ENCODE measurements around the gene PNLIPRP2.

PNLIPRP2 gene

DNA sequence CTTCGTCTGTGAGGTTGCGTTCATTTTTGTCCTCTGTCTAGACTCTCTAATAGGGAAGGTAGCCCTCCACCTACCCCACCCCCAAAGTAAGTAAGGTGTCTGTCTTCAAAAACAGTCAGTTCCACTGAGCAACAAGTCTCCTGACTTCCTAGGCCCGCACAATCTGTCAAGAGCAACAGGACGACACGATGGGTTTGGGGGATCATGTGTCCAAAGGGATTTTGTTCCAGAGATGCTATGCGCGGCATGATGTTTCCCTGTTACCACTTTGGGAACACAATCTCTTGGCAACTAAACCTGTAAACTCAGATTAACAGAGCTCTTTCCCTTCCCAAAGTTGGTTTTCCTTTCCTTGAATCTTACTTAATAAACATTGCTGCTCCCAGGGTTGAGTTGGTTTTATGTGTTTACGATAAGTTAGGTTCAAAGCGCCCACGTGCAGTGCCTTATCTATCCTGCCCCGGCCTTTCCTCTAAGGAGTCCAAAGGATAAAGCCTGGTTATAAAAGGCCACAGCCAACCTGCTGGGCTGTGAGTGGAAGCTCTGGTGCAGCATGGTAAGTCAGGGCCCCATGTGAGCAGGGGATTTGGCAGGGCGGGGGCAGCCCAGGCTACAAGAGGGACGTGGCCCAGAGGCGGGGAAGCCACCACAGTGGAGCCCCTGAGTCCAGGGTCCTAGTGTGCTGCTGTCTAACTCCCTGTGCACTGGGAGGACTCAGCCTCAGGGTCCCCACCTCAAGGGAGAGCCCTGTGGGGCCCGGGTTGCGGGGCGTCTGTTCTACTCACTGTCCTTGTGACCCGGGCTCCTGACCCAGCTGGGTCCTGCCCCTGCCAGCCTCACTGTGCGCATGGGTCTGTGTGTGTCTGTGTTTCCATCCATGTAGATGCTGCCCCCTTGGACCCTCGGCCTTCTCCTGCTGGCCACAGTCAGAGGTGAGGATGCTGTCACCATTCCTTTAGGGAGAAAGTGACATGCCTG lies at the start of gene PNLIPRP2:
Gene PNLIPRP2, plus strand, starts transcription at position 531 of the 978 bp plus-strand sequence.
- DNase-seq (ENCODE audit: low read depth): no peak

GRCh38 chr10:116574797-116575196 lies 46.0 kb upstream of the PNLIPRP2 start:
- DNase-seq (ENCODE audit: low read depth): no peak

DNA sequence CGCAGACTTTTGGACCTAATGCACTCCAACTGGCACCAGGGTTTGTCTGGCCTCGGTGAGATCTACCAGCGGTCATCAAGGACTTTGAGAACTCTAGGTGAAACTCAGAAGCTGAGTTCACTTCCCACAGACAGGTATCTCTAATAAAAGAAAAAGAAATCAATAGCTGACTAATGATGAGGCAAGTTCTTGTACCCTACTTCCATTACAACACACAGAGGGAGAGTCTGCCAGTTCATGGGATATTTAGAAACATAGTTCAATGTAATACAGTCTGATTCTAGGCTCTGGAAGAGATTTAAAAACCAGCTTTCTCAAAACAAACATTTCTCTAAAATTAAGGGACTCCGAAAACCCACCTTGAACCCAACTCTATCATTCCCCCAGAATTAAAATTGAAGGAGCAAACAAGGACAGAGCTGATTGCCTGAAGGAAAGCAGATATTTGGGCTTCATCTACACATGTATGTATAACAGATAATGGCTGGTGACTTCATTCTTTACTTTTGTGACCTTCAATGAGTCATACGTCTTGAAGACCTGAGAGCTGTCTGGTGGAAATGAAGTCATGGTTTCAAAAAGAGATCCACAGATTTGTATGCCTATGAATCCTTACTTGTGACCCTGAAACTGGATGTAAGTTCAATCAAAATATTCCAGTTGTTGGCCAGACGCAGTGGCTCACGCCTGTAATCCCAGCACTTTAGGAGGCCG lies 32.7 kb upstream of the PNLIPRP2 start:
- DNase-seq (ENCODE audit: low read depth): no peak

- no peak for DNase-seq (ENCODE audit: low read depth)
Measured at GRCh38 chr10:116588995-116589394, 31.8 kb upstream of the PNLIPRP2 start.

GRCh38 chr10:116589926-116590325 lies 30.8 kb upstream of the PNLIPRP2 start:
- no peak for DNase-seq (ENCODE audit: low read depth)

DNA sequence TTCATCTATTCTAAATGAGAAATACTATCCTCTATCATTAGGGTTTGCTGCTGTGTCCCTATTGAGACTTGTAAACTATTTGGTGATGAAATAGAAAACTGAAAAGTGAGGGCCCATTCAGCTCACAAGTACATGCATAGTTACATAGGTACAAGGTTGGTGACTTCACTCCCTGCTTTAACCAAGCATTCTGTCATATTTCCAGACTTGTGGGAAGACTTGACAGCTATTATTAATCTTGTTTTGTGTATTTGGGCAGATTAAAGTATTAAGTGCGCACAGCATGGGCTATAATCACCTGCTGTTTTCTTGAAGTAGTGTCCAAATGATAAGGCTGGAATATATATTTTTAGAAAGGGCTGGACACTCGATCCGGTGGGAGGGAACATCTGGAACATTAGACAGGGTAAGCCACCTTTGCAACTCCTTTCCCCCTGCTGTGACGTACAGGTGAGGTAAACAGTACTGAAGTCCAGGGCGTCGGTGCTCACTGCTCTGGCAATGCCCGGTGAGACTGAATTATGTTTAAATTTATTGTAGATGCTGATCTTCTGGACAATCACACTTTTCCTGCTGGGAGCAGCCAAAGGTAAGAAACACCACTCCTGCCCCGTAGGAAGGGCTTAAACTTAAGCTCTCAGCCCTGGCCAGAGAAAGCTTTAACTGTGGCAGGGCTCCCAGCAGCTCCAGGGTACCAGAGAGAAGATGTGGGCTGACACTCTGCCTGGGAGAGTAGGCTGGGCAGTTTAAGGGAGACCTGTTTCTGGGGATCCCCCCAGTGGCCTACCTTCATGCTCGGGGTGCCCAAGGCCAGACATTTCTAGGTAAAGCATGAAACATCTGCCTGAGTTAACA lies 29.9 kb upstream of the PNLIPRP2 start, which contains the start of gene PNLIPRP1:
Gene PNLIPRP1, plus strand, starts transcription at position 370 of the 855 bp plus-strand sequence. Its CDS starts 171 bp downstream, at position 541.
- no peak for DNase-seq (ENCODE audit: low read depth)

DNA sequence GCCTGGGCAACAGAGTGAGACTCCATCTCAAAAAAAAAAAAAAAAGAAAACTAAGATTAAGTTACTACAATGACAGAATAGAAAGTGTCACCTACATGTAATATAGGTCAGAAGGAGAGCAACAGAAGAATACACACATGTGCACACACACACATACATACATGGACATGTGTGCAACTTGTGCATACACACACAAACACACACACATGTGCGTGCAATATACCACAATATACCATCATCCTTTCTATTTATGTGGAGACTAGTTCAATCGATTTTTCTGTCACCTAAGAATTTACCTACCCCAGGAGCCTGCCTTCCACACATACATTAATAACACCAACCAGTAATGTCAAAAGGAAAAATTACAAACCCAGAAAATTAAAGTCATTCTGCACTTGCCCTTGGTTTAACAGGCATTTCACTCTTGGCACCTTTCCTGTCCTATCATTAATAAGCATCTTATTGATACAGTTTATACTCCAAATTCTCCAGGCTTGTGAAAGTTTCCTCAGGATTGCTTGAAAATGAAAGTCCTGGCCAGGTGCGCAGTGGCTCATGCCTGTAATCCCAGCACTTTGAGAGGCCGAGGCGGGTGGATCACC lies 27.5 kb upstream of the PNLIPRP2 start:
- no peak for DNase-seq (ENCODE audit: low read depth)

DNA sequence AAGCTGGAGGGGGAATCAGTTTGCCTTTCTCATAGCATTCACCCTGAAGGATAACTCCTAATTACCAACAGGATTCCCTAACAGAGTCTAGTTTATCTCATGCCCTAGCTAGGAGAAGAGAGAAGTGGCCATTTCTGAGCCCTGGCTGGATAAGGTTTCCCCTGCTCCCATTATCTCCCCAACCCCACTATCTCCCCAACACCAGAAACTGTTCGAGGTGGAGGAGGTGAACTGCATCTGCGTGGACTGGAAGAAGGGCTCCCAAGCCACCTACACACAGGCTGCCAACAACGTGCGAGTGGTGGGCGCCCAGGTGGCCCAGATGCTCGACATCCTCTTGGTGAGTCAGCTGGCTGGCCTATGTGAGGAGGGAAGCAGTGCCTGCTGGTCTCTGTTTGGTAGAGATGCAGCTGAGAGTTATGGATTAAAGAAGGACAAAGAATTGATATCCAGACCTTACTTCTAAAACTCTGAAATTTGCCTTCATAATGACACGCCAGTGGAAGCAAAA lies 26.2 kb upstream of the PNLIPRP2 start:
- no peak for DNase-seq (ENCODE audit: low read depth)

DNA sequence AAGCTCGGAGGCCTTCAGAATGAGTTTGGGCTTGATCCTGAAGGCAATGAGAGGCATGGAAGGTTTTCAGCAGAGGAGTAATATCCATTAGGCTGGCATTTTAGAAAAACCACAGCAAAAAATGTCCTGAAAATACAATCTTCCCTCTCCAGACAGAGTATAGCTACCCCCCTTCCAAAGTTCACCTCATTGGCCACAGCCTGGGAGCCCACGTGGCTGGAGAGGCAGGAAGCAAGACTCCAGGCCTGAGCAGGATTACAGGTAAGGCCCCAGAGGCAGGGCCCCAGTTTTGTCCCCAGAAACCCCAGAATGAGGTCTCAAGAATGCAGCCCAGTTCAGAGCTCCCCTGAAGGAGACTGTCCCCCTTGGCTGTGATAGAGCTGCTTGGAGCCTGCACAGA lies 24.7 kb upstream of the PNLIPRP2 start:
- DNase-seq (ENCODE audit: low read depth): no peak

GRCh38 chr10:116597543-116597942 lies 23.2 kb upstream of the PNLIPRP2 start:
- no peak for DNase-seq (ENCODE audit: low read depth)

GRCh38 chr10:116598329-116598728 lies 22.4 kb upstream of the PNLIPRP2 start:
- no peak for DNase-seq (ENCODE audit: low read depth)

DNA sequence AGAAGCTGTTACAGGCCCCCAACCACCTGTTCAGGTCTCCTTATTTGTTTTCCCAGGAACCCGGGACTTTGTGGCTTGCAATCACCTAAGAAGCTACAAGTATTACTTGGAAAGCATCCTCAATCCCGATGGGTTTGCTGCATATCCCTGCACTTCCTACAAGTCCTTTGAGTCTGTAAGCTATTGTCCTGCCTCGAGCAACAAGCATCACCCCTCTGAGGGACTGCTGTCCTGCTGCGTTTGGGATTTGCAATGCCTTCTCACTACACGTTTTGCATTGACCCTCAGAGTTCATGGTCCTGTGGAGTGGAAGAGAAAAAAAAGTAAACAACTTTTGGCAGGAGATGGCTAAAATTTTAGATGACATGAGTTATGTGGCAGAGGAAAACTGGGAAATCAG lies 20.8 kb upstream of the PNLIPRP2 start:
- DNase-seq (ENCODE audit: low read depth): no peak

GRCh38 chr10:116602648-116603400 lies 17.9 kb upstream of the PNLIPRP2 start:
- no peak for DNase-seq (ENCODE audit: low read depth)

DNA sequence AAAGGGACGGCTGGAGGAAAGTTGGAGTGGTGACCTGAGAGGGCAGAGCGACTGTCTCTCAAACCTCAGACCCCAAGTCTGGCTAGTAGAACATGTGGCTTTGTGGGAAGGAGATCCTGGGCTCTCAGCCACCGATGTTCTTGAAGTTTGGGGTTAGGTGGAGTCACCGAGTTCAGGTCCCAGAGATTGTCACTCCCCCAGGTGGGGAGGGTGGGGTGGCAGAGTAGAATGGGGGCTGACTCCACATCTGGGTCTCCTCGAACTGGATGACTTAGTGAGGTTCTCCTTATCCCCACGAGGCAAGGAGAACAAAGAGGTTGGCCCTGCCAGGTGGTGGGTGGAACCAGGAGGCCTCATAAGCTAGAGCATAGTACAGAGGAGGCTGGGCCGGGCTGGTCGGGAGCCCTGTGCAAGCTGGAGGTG lies 14.7 kb upstream of the PNLIPRP2 start:
- no peak for DNase-seq (ENCODE audit: low read depth)

DNA sequence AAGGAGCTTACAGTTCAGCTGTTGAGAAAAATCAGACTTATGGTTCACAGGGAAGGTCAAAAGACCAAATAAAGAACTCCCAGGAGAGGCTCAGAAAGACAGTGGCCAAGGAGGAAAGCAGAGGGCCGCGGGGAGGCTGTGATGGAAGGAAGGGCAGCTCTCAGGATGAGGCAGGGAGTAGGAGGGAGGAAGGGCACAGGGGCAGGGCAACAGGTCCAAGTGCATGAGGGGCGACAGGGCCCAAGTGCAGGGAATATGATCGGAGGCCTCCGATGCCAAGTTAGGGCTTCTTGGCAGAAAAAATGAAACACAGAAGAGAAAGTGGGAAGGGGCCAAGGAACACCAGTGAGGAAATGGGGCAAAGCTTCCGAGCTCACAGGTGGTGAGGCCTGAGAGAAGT lies 13.4 kb upstream of the PNLIPRP2 start:
- no peak for DNase-seq (ENCODE audit: low read depth)

- DNase-seq (ENCODE audit: low read depth): no peak
Measured at GRCh38 chr10:116608686-116609594, 11.8 kb upstream of the PNLIPRP2 start.

DNA sequence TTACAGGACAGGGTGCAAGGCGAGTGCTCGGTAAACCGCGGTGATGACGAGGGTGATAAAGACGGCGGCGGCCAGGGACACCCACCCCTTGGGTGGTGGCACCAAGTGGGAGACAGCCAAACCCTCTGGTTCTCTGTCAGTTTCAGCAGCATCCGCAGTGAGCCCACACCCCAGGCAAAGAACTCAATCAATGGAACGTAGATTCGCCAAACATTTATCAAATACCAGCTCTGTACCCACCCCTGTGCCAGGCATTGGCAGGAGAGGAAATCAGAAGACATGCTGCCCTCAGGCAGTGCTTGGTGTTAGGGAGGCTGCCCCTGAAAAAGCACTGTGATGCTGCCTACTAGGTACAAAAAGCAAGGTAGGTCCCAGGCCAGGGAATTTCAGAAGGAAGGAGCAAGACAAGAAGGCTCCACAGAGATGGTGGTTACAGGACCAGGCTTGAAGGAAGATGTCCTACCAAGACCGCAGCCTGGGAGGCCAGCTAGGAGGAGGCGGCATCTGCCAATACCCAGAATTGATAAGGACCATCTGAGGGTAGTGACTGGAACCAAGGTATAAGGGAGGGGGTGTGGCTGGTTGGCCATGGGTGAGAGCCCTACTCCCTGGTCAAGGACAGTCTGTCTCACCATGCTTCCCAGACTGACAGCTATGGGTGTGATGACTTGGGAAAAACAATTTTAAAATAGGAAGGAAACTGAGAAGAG lies 10.2 kb upstream of the PNLIPRP2 start:
- no peak for DNase-seq (ENCODE audit: low read depth)

DNA sequence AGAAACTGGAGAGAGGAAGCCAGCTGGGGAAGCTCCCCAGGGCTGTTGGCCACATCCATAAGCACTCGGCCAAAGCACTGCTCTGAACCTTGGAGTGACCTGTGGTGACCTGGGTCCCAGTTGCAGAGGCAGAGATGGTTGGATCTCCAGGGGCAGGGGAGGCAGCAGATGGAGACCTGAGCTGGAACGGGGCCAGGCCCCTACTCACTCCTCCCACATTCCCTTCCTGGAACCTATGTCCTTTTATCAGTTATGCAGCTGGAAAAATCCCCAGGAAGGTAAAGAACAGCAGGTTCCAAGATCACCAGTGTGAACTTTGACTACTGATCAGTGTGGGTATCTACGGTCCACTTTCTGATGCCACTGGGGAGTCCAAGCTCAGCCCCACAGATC lies 9.6 kb upstream of the PNLIPRP2 start:
- no peak for DNase-seq (ENCODE audit: low read depth)

All from amniotic epithelial cell (primary cell).